Measurements from ENCODE around the gene PXDN. TPM values are rescaled to one million over a fixed set of nuclear protein-coding genes. Genes with fewer than 3 reads are reported as not detected.
A peak's percentile ranks its signal among the peaks of the same experiment; 100 is the strongest.

The PXDN gene
- total RNA-seq, 1 donor from 2014 or later: 38.1 TPM

GRCh38 chr2:1621041-1621440 lies 123.3 kb downstream of the PXDN start:
- ATAC-seq (no peak), DNase-seq (ENCODE audit: low spot score) (no peak)
- intact Hi-C loops (cut with DNase I): no loop called here

DNA sequence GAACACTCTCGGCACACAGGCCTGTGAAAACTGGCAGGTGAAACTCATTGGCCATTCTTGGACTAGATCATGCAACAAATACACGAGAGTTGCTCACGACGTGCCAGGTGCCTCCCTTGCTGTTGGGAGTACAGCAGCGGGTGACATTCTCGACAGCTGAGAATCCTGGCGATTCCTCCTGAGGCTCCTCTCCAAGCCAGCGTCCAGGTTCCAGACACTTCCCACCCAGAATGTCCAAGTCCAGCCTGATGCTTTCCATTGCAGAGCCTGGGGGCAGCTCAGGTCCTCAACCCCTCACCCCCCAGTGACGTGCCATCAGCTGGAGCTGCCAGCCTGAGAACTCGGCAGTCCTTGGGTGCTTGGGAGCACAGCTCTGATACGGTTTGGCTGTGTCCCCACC lies 124.2 kb downstream of the PXDN start:
- intact Hi-C loops (cut with DNase I): no loop called here
- ATAC-seq (no peak), DNase-seq (ENCODE audit: low spot score) (no peak)

DNA sequence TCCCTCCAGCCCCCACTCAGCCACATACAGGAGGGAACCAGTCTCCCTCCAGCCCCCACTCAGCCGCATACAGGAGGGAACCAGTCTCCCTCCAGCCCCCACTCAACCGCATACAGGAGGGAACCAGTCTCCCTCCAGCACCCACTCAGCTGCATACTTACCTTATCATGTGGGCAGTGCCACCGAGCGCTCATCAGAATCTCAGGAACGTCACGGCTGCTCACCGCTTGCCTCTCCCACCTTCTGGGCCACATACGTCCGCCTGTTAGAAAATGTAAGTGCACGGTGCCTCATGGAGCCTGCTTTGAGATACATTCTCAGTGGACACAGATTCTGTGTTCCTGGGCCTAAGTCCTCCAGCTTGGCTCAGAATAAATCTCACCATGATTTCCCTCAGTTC lies 124.8 kb downstream of the PXDN start:
- ATAC-seq (no peak), DNase-seq (ENCODE audit: low spot score) (no peak)
- intact Hi-C loops (cut with DNase I): no loop called here

DNA sequence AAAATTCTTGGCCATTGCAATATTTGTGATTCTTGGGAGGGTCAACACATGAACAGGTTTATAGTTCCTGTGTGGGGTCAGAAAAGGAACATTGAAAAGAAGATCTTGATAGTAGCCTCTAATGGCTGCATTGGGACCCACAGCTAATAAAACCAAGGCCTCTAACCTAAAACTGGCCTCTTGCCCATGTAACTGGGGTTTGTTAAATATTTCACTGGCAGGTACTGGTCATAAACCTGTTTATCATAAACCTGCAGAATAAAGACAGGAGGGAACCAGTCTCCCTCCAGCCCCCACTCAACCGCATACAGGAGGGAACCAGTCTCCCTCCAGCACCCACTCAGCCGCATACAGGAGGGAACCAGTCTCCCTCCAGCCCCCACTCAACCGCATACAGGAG lies 125.3 kb downstream of the PXDN start:
- no peak for ATAC-seq
- no peak for DNase-seq (ENCODE audit: low spot score)
- intact Hi-C loops (cut with DNase I): no loop called here

DNA sequence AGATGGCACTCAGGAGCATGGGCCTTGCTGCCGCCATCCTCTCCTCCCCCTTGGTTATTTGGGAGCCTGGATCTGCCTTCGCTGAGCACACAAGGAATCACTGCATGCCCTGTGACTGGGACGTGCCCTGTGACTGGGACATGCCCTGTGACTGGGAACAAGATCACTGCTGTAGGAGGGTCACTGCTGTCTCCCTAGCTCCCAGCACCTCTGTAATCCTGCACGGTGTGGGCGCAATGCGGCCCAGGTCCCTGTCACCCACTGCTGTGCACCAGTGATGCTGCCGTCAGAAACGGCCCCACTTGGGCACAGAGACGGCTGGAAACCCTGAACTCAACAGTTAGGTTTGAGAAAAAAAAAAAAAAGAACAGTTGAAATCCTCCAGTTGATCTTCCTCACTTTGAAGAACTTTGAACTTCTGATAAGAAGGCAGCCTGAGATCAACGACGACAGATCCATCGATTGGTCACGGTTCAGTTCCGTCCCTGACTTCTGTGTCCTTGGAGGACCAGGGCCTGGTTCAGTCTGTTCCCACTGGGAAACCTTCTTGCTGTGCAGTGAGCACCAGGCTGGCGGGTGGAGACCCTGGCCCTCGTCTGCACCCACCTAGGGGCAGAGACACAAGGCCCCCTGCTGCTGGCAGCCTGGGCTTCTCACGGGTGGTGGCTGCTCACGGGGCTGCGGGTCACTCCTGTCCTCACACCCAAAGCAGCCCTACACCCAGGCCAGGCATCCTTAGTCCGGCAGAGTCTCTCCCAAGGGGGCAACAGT lies 125.9 kb downstream of the PXDN start:
- no peak for ATAC-seq
- intact Hi-C loops (cut with DNase I): no loop called here
- no peak for DNase-seq (ENCODE audit: low spot score)

DNA sequence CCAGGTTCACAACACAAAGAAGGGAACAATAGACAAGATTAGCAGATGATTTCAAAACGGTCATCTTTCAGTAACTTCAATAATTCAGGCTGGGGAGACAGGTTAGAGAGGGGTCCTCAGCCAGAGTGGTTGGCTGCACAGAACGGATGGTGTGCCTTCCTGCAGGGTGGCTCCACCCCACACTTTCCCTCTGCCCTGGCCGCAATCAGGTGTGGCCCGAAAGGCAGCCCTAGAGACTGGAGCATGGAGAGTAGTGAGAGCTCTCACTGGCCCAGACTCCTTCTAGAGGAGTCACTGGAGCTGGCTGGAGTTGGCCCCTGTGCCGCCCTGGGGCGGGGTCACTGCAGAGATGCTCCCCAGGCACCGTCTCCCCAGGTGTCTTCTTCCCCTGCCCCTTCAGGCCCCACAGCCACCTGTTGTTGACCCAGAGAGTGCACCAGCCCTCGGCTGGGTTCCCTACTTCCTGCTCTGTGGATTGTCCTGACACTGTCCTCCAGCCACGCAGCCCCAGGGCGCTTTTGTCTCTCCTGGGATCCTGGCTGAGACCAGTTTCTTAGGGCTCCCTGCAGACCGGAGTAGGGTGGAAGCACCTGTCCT lies 126.8 kb downstream of the PXDN start:
- no peak for DNase-seq (ENCODE audit: low spot score)
- no peak for ATAC-seq
- intact Hi-C loops (cut with DNase I): no loop called here

GRCh38 chr2:1614564-1614963 lies 129.8 kb downstream of the PXDN start:
- no peak for DNase-seq (ENCODE audit: low spot score)
- intact Hi-C loops (cut with DNase I): no loop called here
- no peak for ATAC-seq

GRCh38 chr2:1613731-1614354 lies 130.5 kb downstream of the PXDN start:
- no peak for DNase-seq (ENCODE audit: low spot score)
- ATAC-seq: peak; percentile 71
- intact Hi-C loops (cut with DNase I): no loop called here

- DNase-seq (ENCODE audit: low spot score) (no peak), ATAC-seq (no peak)
- intact Hi-C loops (cut with DNase I): no loop called here
Observed at GRCh38 chr2:1613078-1613445, 131.3 kb downstream of the PXDN start.

- ATAC-seq (no peak), DNase-seq (ENCODE audit: low spot score) (no peak)
- intact Hi-C loops (cut with DNase I): no loop called here
Observed at GRCh38 chr2:1612391-1613077, 131.8 kb downstream of the PXDN start.

GRCh38 chr2:1611886-1612285 lies 132.4 kb downstream of the PXDN start:
- intact Hi-C loops (cut with DNase I): no loop called here
- no peak for DNase-seq (ENCODE audit: low spot score)
- no peak for ATAC-seq

DNA sequence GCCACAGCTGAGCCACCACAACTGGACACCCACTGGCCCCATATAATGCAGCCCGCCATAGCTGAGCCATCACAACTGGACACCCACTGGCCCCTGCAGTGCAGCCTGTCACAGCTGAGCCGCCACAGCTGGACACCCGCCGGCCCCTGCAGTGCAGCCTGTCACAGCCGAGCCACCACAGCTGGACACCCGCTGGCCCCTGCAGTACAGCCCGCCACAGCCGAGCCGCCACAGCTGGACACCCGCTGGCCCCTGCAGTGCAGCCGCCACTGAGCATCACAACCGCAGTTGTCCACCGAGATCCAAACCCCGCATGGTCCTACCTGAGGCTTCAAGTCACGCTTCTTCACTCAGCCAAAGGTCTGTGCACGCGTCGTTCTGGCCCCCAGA lies 134.2 kb downstream of the PXDN start:
- DNase-seq (ENCODE audit: low spot score) (no peak), ATAC-seq (no peak)
- intact Hi-C loops (cut with DNase I): no loop called here

GRCh38 chr2:1609485-1610095 lies 134.7 kb downstream of the PXDN start:
- intact Hi-C loops (cut with DNase I): no loop called here
- DNase-seq (ENCODE audit: low spot score): no peak
- no peak for ATAC-seq

- ATAC-seq (no peak), DNase-seq (ENCODE audit: low spot score) (no peak)
- intact Hi-C loops (cut with DNase I): no loop called here
Observed at GRCh38 chr2:1609040-1609439, 135.3 kb downstream of the PXDN start.

DNA sequence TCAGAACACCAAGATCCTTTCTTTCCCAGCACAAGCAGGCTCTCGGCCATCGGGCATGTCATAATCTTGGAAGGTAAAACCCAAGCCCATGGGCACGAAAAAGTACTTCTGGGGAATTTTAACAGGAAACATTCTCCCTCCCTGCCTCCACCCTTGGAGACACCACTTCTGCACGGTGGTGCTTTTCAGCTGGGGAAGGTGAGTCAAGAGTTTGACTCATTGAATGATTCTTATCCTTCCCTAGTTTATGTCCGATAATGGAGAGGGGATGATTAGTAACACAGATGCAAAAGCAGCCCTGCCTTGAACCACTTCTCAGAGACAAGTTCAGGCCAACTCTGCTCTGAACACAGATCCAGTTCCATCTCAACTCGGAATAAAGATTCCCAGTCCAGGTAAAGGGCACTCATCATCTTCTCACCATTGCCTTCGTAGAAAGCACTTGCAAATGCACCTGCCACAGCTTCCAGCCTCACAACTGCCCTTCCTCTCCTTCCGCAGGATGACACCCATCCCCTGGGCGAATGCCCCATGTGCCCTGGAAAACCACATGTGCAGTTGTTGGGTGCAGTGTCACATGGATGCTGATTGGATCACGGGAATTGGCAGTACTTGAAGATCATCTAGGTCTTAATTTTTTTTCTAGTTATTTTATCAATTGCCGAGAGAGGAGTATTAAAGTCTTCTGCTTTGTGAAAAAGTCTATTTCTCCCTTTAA lies 136.2 kb downstream of the PXDN start:
- ATAC-seq: no peak
- intact Hi-C loops (cut with DNase I): no loop called here
- DNase-seq (ENCODE audit: low spot score): no peak

- DNase-seq (ENCODE audit: low spot score) (no peak), ATAC-seq (no peak)
- intact Hi-C loops (cut with DNase I): no loop called here
Observed at GRCh38 chr2:1607236-1607920, 136.9 kb downstream of the PXDN start.

GRCh38 chr2:1606421-1607235 lies 137.7 kb downstream of the PXDN start:
- ATAC-seq (no peak), DNase-seq (ENCODE audit: low spot score) (no peak)
- intact Hi-C loops (cut with DNase I): no loop called here

DNA sequence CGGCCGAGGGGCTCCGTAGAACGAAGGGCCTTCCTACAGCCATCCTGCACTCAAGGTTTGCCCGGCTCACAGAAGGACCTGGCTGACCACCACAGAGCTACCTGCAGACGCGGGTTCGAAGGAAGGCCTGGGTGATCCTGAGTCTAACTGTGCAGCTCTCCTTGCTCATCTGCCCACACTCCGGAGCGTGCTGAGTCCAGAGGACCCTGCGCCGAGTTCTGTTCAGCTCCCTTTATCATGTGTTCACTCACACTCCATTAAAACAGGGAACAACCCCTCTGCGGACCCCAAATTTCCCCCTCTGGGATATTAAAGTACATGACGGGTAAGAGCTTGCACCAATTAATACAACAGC lies 138.3 kb downstream of the PXDN start:
- intact Hi-C loops (cut with DNase I): no loop called here
- ATAC-seq (no peak), DNase-seq (ENCODE audit: low spot score) (no peak)
